Calu3 (cell line): Measurements from ENCODE around the gene BRICD5. TPM values are rescaled to one million over a fixed set of nuclear protein-coding genes. Genes with fewer than 3 reads are reported as not detected.

Experiments used
- BruUV-seq: library from RNA; stranded (reverse); fragments of 400-500 nt; replicated peaks from 2 replicates; lab custom pipeline; 2021; lab: Mats Ljungman, UMichigan
- CTCF ChIA-PET: fragments of 300-600 bp; sonication (Branson Sonifier 250); formaldehyde crosslinking; loops from one replicate; lab custom pipeline; 2022; ENCODE audit warnings: antibody characterized with exemption; lab: Charles Lee
- DNase-seq: peaks from one replicate; pipeline ENCODE4 v3.0.0; 2022
- H3K27ac Mint-ChIP-seq: one replicate; pipeline ENCODE4 v1.8.0; 2022; ENCODE audit warnings: mixed read lengths; ENCODE audit not compliant: unreplicated experiment
- H3K27me3 Mint-ChIP-seq: one replicate; pipeline ENCODE4 v1.8.0; 2022; ENCODE audit warnings: mixed read lengths; ENCODE audit not compliant: unreplicated experiment
- H3K36me3 Mint-ChIP-seq: one replicate; pipeline ENCODE4 v1.8.0; 2022; ENCODE audit warnings: mild to moderate bottlenecking, moderate library complexity, mixed read lengths; ENCODE audit not compliant: insufficient read depth, unreplicated experiment
- H3K4me1 Mint-ChIP-seq: one replicate; pipeline ENCODE4 v1.8.0; 2022; ENCODE audit warnings: mild to moderate bottlenecking, low read depth, mixed read lengths; ENCODE audit not compliant: unreplicated experiment
- H3K4me3 Mint-ChIP-seq: one replicate; pipeline ENCODE4 v1.8.0; 2022; ENCODE audit warnings: mild to moderate bottlenecking, low read depth, moderate library complexity, mixed read lengths; ENCODE audit not compliant: unreplicated experiment
- H3K9me3 Mint-ChIP-seq: one replicate; pipeline ENCODE4 v1.8.0; 2022; ENCODE audit warnings: low read depth, mixed read lengths; ENCODE audit not compliant: unreplicated experiment
- intact Hi-C: fragments of 100-400 bp; cut with micrococcal nuclease; formaldehyde crosslinking; loops from one replicate; pipeline ENCODE4 v1.10.0; 2022; ENCODE audit not compliant: unreplicated experiment
- total RNA-seq: library from RNA; stranded (reverse); gene quantifications from 2 replicates; pipeline ENCODE4 v1.2.3, GENCODE V29; 2022
- TF ChIP-seq, protein P1 (sequence below): fragments of 200-600 bp; IDR thresholded peaks from one replicate; pipeline ENCODE4 v1.8.0; 2022; ENCODE audit warnings: antibody characterized with exemption; ENCODE audit not compliant: unreplicated experiment

Gene BRICD5
- total RNA-seq, 1 experiment from 2014 or later: 17.3 TPM

GRCh38 chr16:2173366-2173765, 37.3 kb downstream of the BRICD5 start:
- no peaks in the 10 kb centered on the region for H3K9me3 Mint-ChIP-seq
- no peak overlapping the region for H3K4me3 Mint-ChIP-seq
- CTCF ChIA-PET: interaction anchor here (1.0 kb wide), 1 partner anchor 10 kb away, joined by 3 read pairs; no protein-coding TSS in a partner anchor
- H3K36me3 Mint-ChIP-seq: peaks cover 77% of the 10 kb centered on the region
- DNase-seq: no peak
- no peaks in the 10 kb centered on the region for H3K4me1 Mint-ChIP-seq
- no peak overlapping the region for H3K27ac Mint-ChIP-seq
- no TSS peak for BruUV-seq
- no peaks in the 10 kb centered on the region for H3K27me3 Mint-ChIP-seq
- TF ChIP-seq, protein P1, sequence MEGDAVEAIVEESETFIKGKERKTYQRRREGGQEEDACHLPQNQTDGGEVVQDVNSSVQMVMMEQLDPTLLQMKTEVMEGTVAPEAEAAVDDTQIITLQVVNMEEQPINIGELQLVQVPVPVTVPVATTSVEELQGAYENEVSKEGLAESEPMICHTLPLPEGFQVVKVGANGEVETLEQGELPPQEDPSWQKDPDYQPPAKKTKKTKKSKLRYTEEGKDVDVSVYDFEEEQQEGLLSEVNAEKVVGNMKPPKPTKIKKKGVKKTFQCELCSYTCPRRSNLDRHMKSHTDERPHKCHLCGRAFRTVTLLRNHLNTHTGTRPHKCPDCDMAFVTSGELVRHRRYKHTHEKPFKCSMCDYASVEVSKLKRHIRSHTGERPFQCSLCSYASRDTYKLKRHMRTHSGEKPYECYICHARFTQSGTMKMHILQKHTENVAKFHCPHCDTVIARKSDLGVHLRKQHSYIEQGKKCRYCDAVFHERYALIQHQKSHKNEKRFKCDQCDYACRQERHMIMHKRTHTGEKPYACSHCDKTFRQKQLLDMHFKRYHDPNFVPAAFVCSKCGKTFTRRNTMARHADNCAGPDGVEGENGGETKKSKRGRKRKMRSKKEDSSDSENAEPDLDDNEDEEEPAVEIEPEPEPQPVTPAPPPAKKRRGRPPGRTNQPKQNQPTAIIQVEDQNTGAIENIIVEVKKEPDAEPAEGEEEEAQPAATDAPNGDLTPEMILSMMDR: no peak
- intact Hi-C loops: no loop called here

- CTCF ChIA-PET: interaction anchor here (0.6 to 1.0 kb wide), 2 partner anchors 9 to 22 kb away, joined by 3 read pairs; no protein-coding TSS in a partner anchor
- no TSS peak for BruUV-seq
- H3K9me3 Mint-ChIP-seq: no peaks in the 10 kb centered on the region
- TF ChIP-seq, protein P1: no peak
- no peaks in the 10 kb centered on the region for H3K4me1 Mint-ChIP-seq
- no peak overlapping the region for H3K27ac Mint-ChIP-seq
- H3K36me3 Mint-ChIP-seq: peaks cover 81% of the 10 kb centered on the region
- no peak for DNase-seq
- H3K4me3 Mint-ChIP-seq: no peak overlapping the region
- intact Hi-C loops: no loop called here
- no peaks in the 10 kb centered on the region for H3K27me3 Mint-ChIP-seq
These were observed 37.9 kb downstream of the BRICD5 start for GRCh38 chr16:2172688-2173335.

GRCh38 chr16:2171601-2172178, 39.0 kb downstream of the BRICD5 start:
- Mint-ChIP-seq H3K9me3 (no peaks in the 10 kb centered on the region), H3K27ac (no peak overlapping the region), H3K36me3 (peaks cover 76% of the 10 kb centered on the region), H3K4me3 (no peak overlapping the region), H3K27me3 (no peaks in the 10 kb centered on the region), H3K4me1 (no peaks in the 10 kb centered on the region)
- no peak for DNase-seq
- intact Hi-C loops: no loop called here
- CTCF ChIA-PET: no interaction called here
- TF ChIP-seq, protein P1: no peak
- no TSS peak for BruUV-seq

DNA sequence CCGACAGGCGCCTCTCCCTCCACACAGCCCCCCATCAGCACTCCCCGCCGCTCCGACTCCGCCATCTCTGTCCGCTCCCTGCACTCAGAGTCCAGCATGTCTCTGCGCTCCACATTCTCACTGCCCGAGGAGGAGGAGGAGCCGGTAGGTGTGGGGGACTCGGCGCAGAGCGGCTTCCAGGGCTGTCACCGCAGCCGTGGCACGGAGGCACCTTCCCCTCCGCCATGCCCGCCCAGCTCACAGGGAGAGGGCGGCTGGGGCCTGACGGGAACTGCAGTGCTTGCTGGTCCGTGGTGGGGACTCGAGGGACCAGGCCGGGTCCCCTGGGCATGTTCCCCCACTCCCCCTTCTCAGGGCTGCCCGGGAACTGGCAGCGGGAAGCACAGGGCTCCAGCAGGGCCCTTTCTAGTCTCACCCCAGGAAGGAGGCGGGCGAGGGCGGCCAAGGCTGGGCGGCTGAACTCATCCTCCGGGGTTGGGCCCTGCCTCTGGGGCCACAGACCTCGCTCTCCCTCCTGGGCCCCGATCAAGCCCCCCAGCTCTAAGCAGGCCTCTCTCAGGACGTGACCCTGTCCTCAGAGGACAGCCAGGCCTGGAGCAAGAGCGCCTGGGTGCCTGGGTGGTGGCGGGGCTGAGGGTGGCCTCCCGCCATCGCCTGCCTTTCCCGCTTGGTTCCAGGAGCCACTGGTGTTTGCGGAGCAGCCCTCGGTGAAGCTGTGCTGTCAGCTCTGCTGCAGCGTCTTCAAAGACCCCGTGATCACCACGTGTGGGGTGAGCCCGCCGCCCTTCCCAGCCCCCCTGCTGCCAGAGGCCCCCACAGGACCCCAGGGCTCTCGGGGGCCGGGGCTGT, 39.9 kb downstream of the BRICD5 start:
- peaks cover 74% of the 10 kb centered on the region for H3K36me3 Mint-ChIP-seq
- peaks cover 6% of the 10 kb centered on the region for H3K4me1 Mint-ChIP-seq
- H3K9me3 Mint-ChIP-seq: no peaks in the 10 kb centered on the region
- no peak for DNase-seq
- intact Hi-C loops: no loop called here
- no peak overlapping the region for H3K27ac Mint-ChIP-seq
- H3K4me3 Mint-ChIP-seq: no peak overlapping the region
- CTCF ChIA-PET: no interaction called here
- BruUV-seq: no TSS peak
- TF ChIP-seq, protein P1: no peak
- no peaks in the 10 kb centered on the region for H3K27me3 Mint-ChIP-seq
